NK-92 (cell line): ENCODE measurements around the gene MCU.
"Not testable (repeated sequence)": the region's sequence is repeated elsewhere in the genome, so short reads cannot be mapped to it uniquely, and the experiment has no call there.

Experiments used
- DNase-seq: peaks from one replicate; lab custom pipeline; 2025; ENCODE audit not compliant: unreplicated experiment; lab: John Stamatoyannopoulos, UW

The MCU gene

GRCh38 chr10:72729528-72729927 lies 37.6 kb downstream of the MCU start:
- DNase-seq, result no peak

GRCh38 chr10:72730479-72730878 lies 38.5 kb downstream of the MCU start:
- DNase-seq, result no peak

GRCh38 chr10:72731916-72732419 lies 40.0 kb downstream of the MCU start:
- DNase-seq, result no peak

- DNase-seq, result no peak
These were observed 40.6 kb downstream of the MCU start for GRCh38 chr10:72732521-72732920.

- no peak for DNase-seq
These were observed 42.0 kb downstream of the MCU start for GRCh38 chr10:72733989-72734388.

- DNase-seq, result no peak
These were observed 43.5 kb downstream of the MCU start for GRCh38 chr10:72735288-72735936.

- DNase-seq, result no peak
These were observed 44.4 kb downstream of the MCU start for GRCh38 chr10:72736176-72736827.

GRCh38 chr10:72736828-72737220 lies 44.9 kb downstream of the MCU start:
- no peak for DNase-seq

GRCh38 chr10:72737357-72737756 lies 45.4 kb downstream of the MCU start:
- DNase-seq, result not testable (repeated sequence)

- no peak for DNase-seq
These were observed 46.5 kb downstream of the MCU start for GRCh38 chr10:72738486-72738885.

- no peak for DNase-seq
These were observed 48.6 kb downstream of the MCU start for GRCh38 chr10:72740528-72740927.

- no peak for DNase-seq
These were observed 50.1 kb downstream of the MCU start for GRCh38 chr10:72742092-72742491.

- no peak for DNase-seq
These were observed 50.9 kb downstream of the MCU start for GRCh38 chr10:72742797-72743196.

GRCh38 chr10:72744566-72744965 lies 52.6 kb downstream of the MCU start:
- DNase-seq, result no peak

GRCh38 chr10:72746426-72747363 lies 54.8 kb downstream of the MCU start:
- DNase-seq, result no peak

- no peak for DNase-seq
These were observed 55.6 kb downstream of the MCU start for GRCh38 chr10:72747521-72747920.

- DNase-seq, result no peak
These were observed 61.9 kb downstream of the MCU start for GRCh38 chr10:72753760-72754231.

GRCh38 chr10:72754275-72755032 lies 62.5 kb downstream of the MCU start:
- no peak for DNase-seq

GRCh38 chr10:72756674-72757385 lies 64.9 kb downstream of the MCU start:
- DNase-seq, result no peak

GRCh38 chr10:72757732-72758131 lies 65.8 kb downstream of the MCU start:
- no peak for DNase-seq
